Measurements from ENCODE around the gene TUSC7.

- TF ChIP-seq CTCF (IDR thresholded peaks at IDR 0.05; ENCODE audit: low read depth, low read length): no peak
- no peak for TF ChIP-seq EZH2phosphoT487 (IDR thresholded peaks at IDR 0.05; ENCODE audit: low read depth)
Measured at GRCh38 chr3:116707531-116707930, 2.0 kb upstream of the TUSC7 start.

Data from OCI-LY3 (cell line).